NCI-H1417 treated with DMSO at 0.1 percent for 48 hours (cell line): ENCODE measurements around the gene PDGFD.

Experiments
- DNase-seq: peaks from one replicate; lab custom pipeline; 2025; lab: John Stamatoyannopoulos, UW

Gene PDGFD

GRCh38 chr11:103958475-103959215, 205.3 kb downstream of the PDGFD start:
- DNase-seq, result no peak

- no peak for DNase-seq
Measured at GRCh38 chr11:103953797-103954486, 210.0 kb downstream of the PDGFD start.

GRCh38 chr11:103949781-103950180, 214.2 kb downstream of the PDGFD start:
- no peak for DNase-seq

DNA sequence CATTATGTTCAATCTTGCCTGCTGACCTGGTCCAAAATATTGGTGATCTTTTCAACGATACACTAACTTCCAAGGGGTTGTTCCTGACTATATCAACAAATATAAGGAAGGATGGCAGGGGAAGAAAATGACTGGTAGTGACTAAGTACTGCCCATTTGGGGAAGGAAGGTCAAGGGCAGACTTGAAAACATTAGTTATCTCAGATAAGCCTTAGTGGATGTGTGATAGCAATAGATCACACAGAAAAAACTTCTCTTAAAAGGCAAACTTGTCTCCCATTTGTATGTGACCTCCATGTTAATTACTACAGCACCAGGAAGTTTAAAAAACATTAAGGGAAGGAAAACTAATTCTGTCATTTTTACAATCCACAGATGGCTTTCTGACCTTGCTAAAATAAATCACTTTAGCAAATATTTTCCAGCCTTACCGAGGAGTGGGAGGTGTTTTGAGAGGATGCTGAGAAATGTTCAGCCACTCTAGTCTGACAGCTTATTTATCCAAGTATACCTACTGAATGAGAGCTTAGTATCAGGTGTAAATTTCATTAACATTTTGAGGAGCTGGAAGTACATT, 215.7 kb downstream of the PDGFD start:
- DNase-seq, result no peak

DNA sequence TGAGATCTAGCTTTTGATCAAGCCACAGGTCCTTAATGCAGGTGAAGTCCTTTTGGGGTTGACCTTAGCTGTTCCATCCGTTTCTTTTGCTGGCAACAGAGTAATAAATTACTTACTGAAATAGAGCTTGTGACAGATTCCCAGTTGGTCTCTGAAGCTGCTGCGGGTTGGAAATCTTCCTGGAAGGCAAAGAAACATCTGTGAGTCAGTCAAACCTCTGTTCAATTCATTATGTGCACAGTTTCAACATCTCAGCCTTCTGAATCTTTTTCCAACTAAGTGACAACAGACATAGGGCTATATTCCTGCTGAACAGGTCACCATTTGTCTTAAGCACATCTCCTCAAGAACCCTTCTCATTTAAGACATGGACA, 216.4 kb downstream of the PDGFD start:
- no peak for DNase-seq

DNA sequence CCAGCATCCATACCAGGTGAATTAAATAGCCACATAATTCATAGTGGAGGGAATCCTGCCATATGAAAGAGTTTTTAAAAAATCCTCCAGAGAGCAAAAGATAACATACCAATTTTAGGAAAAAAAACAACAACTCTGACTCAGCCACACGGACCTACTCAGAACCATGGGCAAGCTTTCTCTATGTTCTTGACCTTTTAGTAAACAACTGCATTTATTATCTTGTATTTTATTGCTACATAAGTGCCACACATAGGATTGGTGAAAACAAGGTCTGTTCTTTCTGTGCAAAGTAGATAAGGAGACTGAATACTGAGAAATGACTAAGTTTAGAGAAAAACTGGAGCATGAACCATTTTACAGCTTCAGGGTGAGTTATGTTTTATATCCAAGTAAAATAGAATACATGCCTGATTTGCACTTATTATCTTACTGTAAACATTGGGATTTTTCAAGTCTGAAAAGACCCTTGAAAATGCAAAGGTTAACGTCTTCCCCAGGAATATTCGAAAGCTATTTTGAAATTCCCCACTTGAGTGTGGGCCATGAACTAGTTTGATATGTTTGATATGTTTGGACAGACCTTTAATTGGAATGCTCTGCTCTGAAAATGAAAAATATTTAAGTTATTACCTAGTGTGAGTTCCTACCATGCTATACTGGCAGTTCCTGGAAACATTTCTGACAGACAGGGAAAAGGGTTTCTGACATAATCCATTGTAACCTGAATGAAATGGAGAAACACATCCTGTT, 217.0 kb downstream of the PDGFD start:
- DNase-seq, result no peak

GRCh38 chr11:103944251-103944940, 219.6 kb downstream of the PDGFD start:
- no peak for DNase-seq

- no peak for DNase-seq
Measured at GRCh38 chr11:103942646-103943045, 221.3 kb downstream of the PDGFD start.

DNA sequence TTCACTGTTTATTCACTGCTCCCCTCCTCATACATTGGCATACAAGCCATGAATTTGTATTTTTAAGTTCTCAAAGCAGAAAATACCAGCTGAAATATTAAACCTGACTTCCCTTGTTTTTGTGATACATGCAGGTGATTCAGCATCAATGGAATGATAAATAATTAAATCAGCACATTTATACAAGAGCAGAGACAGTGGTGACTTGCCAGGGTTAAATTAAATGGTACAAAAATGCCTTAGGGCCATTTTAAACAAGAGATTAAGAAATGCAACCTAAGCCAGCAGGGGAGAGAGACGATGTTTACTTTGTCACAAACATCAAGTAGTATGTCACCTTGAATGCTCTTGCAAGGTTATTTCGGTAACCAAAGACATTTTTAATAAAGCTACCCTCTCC, 223.4 kb downstream of the PDGFD start:
- DNase-seq, result no peak

- DNase-seq, result no peak
Measured at GRCh38 chr11:103939694-103940093, 224.3 kb downstream of the PDGFD start.

DNA sequence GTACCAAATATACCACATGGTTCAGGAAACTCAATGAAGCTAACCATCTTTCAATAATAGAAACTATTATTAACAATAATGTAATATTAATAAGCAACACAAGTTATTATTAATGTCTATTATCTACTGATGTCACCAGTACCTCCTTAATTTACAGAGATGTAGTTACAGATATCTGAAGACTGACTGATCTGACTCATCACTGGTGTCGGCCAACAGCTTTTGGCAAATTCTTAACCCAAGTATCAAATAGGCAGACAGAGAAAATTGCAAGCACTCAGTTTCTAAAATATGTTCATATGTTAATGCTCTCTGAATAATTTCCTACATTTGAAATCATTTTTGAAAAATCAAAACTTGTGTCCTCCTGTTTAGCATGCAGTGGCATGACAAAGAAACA, 227.9 kb downstream of the PDGFD start:
- no peak for DNase-seq

DNA sequence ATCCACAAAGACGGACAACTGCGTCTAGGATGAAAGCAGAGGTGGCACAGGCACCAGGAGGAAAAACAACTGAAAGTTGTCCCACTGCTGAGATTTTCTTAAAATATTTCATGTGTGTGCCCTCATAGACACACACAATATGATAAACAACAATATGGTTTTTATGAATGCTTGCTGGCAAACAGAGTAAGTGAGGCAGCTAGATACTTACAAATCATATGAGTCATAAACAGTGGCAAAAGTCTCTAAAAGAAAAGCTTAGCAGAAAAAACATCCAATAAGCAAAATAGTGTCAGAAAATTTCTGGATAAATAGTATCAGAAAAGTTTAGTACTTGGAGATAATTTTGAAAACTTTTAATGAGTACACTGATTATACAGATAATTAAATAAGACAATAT, 228.7 kb downstream of the PDGFD start:
- no peak for DNase-seq

DNA sequence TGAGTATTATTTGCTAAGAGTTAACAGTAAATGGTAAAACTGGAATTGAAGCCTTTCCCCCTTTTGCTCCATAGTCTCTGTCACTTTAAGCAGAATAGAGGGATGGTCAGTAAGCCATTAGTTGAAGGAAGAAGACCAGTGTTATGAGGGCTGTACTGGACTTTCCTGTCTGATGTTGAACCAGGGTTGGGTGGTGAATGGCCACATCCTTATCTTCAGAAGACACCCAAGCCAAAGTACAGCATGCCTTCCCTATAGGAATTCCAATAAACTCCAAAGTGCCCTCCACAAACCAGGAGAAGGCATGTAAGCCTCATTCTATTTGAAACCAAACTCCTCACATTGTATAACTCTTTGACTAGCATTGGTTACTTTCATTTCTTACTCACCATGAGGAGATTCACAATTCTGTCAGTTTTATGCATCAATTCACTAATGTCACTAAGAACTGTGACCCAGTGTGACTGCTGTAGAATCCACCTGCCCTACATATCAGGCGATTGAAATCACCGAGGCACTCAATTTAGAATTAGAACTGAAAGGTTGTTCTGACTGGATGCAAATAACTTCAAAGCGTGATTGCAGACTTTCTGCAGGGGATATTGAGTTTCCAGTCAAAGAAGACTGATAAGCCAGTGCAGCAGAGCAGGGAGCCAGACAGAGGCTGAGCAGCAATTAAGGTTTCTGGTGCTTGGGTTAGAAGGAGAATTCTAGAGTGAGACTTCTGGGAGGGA, 234.6 kb downstream of the PDGFD start:
- no peak for DNase-seq

DNA sequence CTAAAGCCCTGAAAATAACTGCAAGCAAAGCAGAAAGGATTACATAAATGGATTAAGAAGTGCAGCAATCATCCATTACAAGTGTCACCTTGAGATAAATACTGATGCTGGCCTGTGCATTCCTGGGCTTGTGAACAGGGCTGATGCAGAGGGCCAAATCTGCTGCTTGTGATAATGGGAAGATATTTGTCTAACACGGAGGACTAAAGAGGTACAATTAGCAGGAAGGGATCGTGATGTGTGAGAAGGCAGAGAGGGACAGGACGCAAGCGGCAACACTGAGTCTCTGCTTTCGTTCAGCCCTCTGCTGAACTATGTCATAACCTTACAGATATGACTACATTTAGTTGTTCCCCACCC, 235.2 kb downstream of the PDGFD start:
- no peak for DNase-seq

GRCh38 chr11:103928040-103928801, 235.7 kb downstream of the PDGFD start:
- DNase-seq, result no peak

- no peak for DNase-seq
Measured at GRCh38 chr11:103927535-103927934, 236.4 kb downstream of the PDGFD start.

DNA sequence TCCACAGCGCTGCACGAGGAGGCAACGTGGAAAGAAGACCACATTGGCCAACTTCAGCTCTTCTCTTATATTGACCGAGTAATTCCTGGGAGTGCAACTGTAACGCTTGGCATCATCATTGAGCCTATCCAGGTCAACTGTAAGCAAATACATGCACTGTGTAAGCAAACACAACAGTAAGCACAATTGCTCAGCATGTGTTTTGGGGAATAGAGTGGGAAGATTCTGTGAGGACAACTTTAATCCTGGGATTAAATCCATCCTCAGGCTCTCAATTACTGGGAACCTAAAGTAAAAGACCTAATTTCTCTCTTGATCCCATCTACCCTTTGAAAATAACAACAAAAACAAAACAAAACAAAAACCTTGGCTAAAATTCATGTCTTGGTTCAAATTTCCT, 237.0 kb downstream of the PDGFD start:
- DNase-seq, result no peak

DNA sequence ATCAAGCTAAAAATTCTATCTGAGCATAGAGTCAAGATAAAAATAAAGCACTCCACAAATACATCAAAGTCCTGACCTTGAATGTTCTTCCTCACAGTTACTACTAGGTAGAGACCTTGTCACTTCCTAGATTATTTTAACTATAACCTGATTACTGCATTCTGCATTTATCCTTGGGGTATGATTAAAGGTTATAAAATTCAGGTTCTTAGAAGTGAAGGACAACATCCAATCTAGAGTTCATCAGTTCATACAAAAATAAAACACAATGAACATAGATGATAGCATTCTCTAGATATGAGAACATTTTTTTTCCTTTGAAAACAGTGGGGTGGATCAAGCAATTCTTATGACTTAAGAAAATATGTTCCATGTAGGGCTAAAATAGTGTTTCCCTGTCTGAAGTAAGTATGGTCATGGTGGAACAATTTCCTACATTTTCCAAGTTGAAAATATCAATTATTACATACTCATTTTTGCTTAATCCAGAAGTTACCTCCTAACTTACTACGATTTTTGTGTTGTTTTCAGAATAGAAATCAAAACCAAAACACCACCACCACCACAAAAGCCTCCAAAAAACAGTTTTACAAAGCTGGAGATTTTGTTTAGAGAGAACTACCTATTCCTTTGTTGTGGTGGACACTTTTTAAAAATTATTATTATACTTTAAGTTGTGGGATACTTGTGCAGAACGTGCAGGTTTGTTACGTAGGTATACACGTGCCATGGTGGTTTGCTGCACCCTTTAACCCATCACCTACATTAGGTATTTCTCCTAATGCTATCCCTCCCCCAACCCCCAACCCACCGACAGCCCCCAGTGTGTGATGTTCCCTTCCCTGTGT, 239.6 kb downstream of the PDGFD start:
- DNase-seq, result no peak

- DNase-seq, result peak; percentile 13
Measured at GRCh38 chr11:103923451-103923931, 240.5 kb downstream of the PDGFD start.

DNA sequence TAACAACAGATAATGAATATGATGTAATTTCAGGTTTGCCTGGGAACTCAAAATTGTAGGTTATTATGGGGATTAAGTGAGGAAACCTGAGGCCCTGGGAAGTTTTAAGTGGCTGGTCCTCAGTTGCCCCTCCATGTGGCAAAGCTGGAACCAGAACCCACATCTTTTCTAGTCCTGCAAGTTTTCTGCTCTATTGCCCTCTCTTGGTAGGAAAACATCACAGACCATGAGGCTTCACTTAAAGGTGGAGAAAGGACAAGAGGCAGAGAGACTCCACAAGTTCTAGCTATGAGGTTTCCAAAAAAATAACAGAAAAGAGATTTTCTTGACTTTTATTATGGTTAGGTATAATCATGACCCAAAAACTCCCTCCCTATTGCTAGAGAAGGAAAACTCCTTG, 243.0 kb downstream of the PDGFD start:
- DNase-seq, result no peak
